HepG2 (cell line): ENCODE data around the gene CLASP1. TPM values are rescaled to one million over a fixed set of nuclear protein-coding genes. Genes with fewer than 3 reads are reported as not detected.
A peak's percentile ranks its signal among the peaks of the same experiment; 100 is the strongest.

Experiments used
- ATAC-seq: fragments of 200-7000 bp; cut with Tn5 transposase; 3 replicates; pipeline ENCODE4 v1.9.1; 2020; ENCODE audit warnings: mild to moderate bottlenecking, moderate library complexity
- BruUV-seq: library from RNA; stranded (reverse); fragments of 400-500 nt; replicated peaks from 2 replicates; lab custom pipeline; 2021; lab: Mats Ljungman, UMichigan
- CTCF ChIA-PET: fragments of 300-600 bp; formaldehyde crosslinking; extraction: SDS; loops from one replicate; lab custom pipeline; 2021; ENCODE audit warnings: low total read pairs, inconsistent platforms, low intra/inter-chr PET ratio; lab: Yijun Ruan, JAX
- POLR2A ChIA-PET: fragments of 350-600 bp; sonication (Branson Sonifier 250); formaldehyde crosslinking; loops from one replicate; lab custom pipeline; 2020; ENCODE audit warnings: antibody characterized with exemption, inconsistent platforms; lab: Yijun Ruan, JAX
- DNase-seq: peaks from one replicate; pipeline ENCODE4 v3.0.0-alpha.2; 2015; ENCODE audit warnings: low spot score
- FAIRE-seq: peaks from 3 replicates; lab custom pipeline; 2011; peaks lifted over from hg19 to GRCh38; lab: Jason Lieb, UNC
- H2AFZ ChIP-seq: one replicate; pipeline ENCODE4 v1.6.1; 2011; ENCODE audit warnings: low read length, inconsistent platforms
- H3K27ac ChIP-seq: fragments of 300-600 bp; 3 replicates; pipeline ENCODE4 v1.8.0; 2011; ENCODE audit warnings: mixed run types, mild to moderate bottlenecking, mixed read lengths, low read length, inconsistent platforms; ENCODE audit not compliant: insufficient read depth; ENCODE audit errors: extremely low read length
- H3K27me3 ChIP-seq, 2 experiments: fragments of 200-600 bp in 1 of 2; 2 replicates in 1 of 2; 3 replicates in 1 of 2; pipeline versions ENCODE4 v1.6.0 to v1.8.0; 2011; ENCODE audit warnings: low read length in 2 of 2, mild to moderate bottlenecking in 2 of 2, moderate library complexity in 2 of 2, inconsistent platforms in 1 of 2; ENCODE audit not compliant: insufficient read depth in 2 of 2, control insufficient read depth in 1 of 2
- H3K36me3 ChIP-seq, 2 experiments: fragments of 200-600 bp in 1 of 2; replicated peaks in 1 of 2; 2 replicates in 1 of 2; 3 replicates in 1 of 2; pipeline versions ENCODE4 v1.5.1 to v1.8.0; 2011; ENCODE audit warnings: low read length in 2 of 2, inconsistent platforms in 1 of 2; ENCODE audit not compliant: insufficient read depth in 2 of 2, control insufficient read depth in 1 of 2
- H3K4me1 ChIP-seq: 2 replicates; pipeline ENCODE4 v1.5.1; 2012; ENCODE audit warnings: low read length, inconsistent platforms; ENCODE audit not compliant: insufficient read depth
- H3K4me2 ChIP-seq: 2 replicates; pipeline ENCODE4 v1.6.0; 2011; ENCODE audit warnings: low read depth, low read length, inconsistent platforms
- H3K4me3 ChIP-seq, 3 experiments: fragments of 200-600 bp in 1 of 3; sonication (generic), shearing (Covaris generic) in 1 of 3; replicated peaks in 1 of 3; 2 replicates each; pipeline ENCODE4 v1.5.1; 2011 to 2016; ENCODE audit warnings: low read length in 3 of 3, inconsistent platforms in 2 of 3, low read depth in 2 of 3, mild to moderate bottlenecking in 2 of 3, control low read depth in 1 of 3, mixed read lengths in 1 of 3; ENCODE audit not compliant: insufficient read depth in 1 of 3
- H3K79me2 ChIP-seq: one replicate; pipeline ENCODE4 v1.6.1; 2011; ENCODE audit warnings: low read length, inconsistent platforms; ENCODE audit not compliant: insufficient read depth
- H3K9ac ChIP-seq: 2 replicates; pipeline ENCODE4 v1.6.0; 2011; ENCODE audit warnings: mild to moderate bottlenecking, low read depth, low read length, inconsistent platforms; ENCODE audit not compliant: insufficient read depth
- H3K9me3 ChIP-seq: 2 replicates; pipeline ENCODE4 v1.5.1; 2012; ENCODE audit warnings: mild to moderate bottlenecking, low read length
- H4K20me1 ChIP-seq: 2 replicates; pipeline ENCODE4 v1.6.0; 2011; ENCODE audit warnings: inconsistent platforms, mild to moderate bottlenecking, low read length, moderate library complexity; ENCODE audit not compliant: insufficient read depth
- AHDC1 ChIP-seq: sonication (generic); formaldehyde crosslinking; IDR thresholded peaks from 2 replicates; pipeline ENCODE4 v1.5.1; 2020; ENCODE audit warnings: mild to moderate bottlenecking, missing genetic modification reagents, borderline replicate concordance
- HDAC1 ChIP-seq: sonication (generic); formaldehyde crosslinking; IDR thresholded peaks from 2 replicates; pipeline ENCODE4 v1.5.1; 2020; ENCODE audit warnings: mild to moderate bottlenecking, missing genetic modification reagents
- NRL ChIP-seq: sonication (generic); formaldehyde crosslinking; IDR thresholded peaks from 2 replicates; pipeline ENCODE4 v1.5.0; 2020; ENCODE audit warnings: missing genetic modification reagents, mild to moderate bottlenecking, moderate library complexity, borderline replicate concordance
- PBX3 ChIP-seq: sonication (generic); formaldehyde crosslinking; IDR thresholded peaks from 2 replicates; pipeline ENCODE4 v1.8.1; 2023; ENCODE audit warnings: missing genetic modification reagents, inconsistent platforms, borderline replicate concordance
- PITX1 ChIP-seq: sonication (generic); formaldehyde crosslinking; IDR thresholded peaks from 2 replicates; pipeline ENCODE4 v1.5.1; 2020; ENCODE audit warnings: mild to moderate bottlenecking, missing genetic modification reagents
- STAT5B ChIP-seq: sonication (generic); formaldehyde crosslinking; IDR thresholded peaks from 2 replicates; pipeline ENCODE4 v1.4.0; 2020; ENCODE audit warnings: missing genetic modification reagents
- TGIF2 ChIP-seq: IDR thresholded peaks from 2 replicates; pipeline ENCODE4 v1.6.1; 2016; ENCODE audit warnings: control low read depth, missing compliant biosample characterization
- TSC22D2 ChIP-seq: sonication (generic); formaldehyde crosslinking; IDR thresholded peaks from 2 replicates; pipeline ENCODE4 v1.5.1; 2020; ENCODE audit warnings: missing genetic modification reagents, mild to moderate bottlenecking, borderline replicate concordance
- U2AF1 ChIP-seq: fragments of 200-400 bp; formaldehyde crosslinking; optimal IDR thresholded peaks from 2 replicates; pipeline ENCODE3; 2017; ENCODE audit warnings: mild to moderate bottlenecking, low read depth, low read length
- ZNF10 ChIP-seq: sonication (generic); formaldehyde crosslinking; IDR thresholded peaks from 2 replicates; pipeline ENCODE4 v1.4.0; 2020; ENCODE audit warnings: mild to moderate bottlenecking, low read depth, missing genetic modification reagents, borderline replicate concordance
- ZNF652 ChIP-seq: IDR thresholded peaks from 2 replicates; pipeline ENCODE4 v1.6.1; 2016; ENCODE audit warnings: low read depth, borderline replicate concordance
- WGBS: methylation state at CpG from one replicate; pipeline ENCODE4 v1.1.6; 2017; ENCODE audit warnings: low lambda C conversion rate; 5-methylcytosine and 5-hydroxymethylcytosine counted together
- in situ Hi-C: cut with HindIII; loops from 2 replicates; pipeline ENCODE4 v1.10.0; 2017; ENCODE audit warnings: low pct_unique_long_range_greater_than_20kb; ENCODE audit not compliant: extremely low pct_ligation_motif_present
- intact Hi-C: fragments of 100-400 bp; cut with micrococcal nuclease; formaldehyde crosslinking; loops from one replicate; pipeline ENCODE4 v1.10.0; 2022; ENCODE audit not compliant: unreplicated experiment
- polyA plus RNA-seq, 8 experiments: library from polyadenylated mRNA; depleted of rRNA in 3 of 8; stranded (reverse) in 7 of 8; unstranded in 1 of 8; fragments of >200 nt; fragmentation: Illumina TruSeq in 4 of 8; extraction: Trizol in 4 of 8; gene quantifications; 2 replicates each; pipeline versions ENCODE4 v1.2.1 to v1.2.3, GENCODE V29; 2011 to 2016; ENCODE audit warnings: low read depth in 4 of 8, missing spikeins in 1 of 8, mixed read lengths in 1 of 8; ENCODE audit not compliant: insufficient read depth in 1 of 8
- total RNA-seq, 5 experiments: library from RNA; depleted of rRNA; stranded (reverse); fragments of >200 nt; fragmentation: Illumina TruSeq; extraction: Trizol; gene quantifications; 2 replicates each; pipeline ENCODE4 v1.2.3, GENCODE V29; 2016; ENCODE audit warnings: low read depth in 1 of 5

CLASP1 gene
- total and polyA plus RNA-seq, 2 of the 13 experiments (the other 11 are each of a cell fraction or from before 2014, with no cell fraction given): 11.7 to 47.9 TPM

- TF ChIP-seq TSC22D2 (CRISPR knock-in tag): no peak
- TF ChIP-seq NRL: no peak
- TF ChIP-seq PITX1: no peak
- TF ChIP-seq STAT5B (CRISPR knock-in tag): no peak
- TF ChIP-seq HDAC1 (CRISPR knock-in tag): no peak
- TF ChIP-seq ZNF10: no peak
- in situ Hi-C loops: no loop called here
- WGBS: 93% methylated on average over 1 of the region's 1 CpG
- FAIRE-seq (no peak), DNase-seq (no peak), ATAC-seq (peak; percentile 21; the same call in 1 of the 3 replicates)
- no peaks in the 10 kb centered on the region for H3K27me3 ChIP-seq
- H3K4me2 ChIP-seq: no peak overlapping the region
- H4K20me1 ChIP-seq: no peaks in the 10 kb centered on the region; the same call in 1 of the 2 replicates
- H3K79me2 ChIP-seq: no peaks in the 10 kb centered on the region
- no peak overlapping the region for H3K9ac ChIP-seq
- no peak overlapping the region for H3K27ac ChIP-seq
- intact Hi-C loops: loop anchor here (2.0 kb wide), 1 partner anchor 116 kb away; no protein-coding TSS in a partner anchor
- H3K36me3 ChIP-seq: peaks cover 22 to 74% of the 10 kb centered on the region in 2 experiments
- no peak overlapping the region for H3K4me3 ChIP-seq
- ChIA-PET CTCF (no interaction called here), POLR2A (interaction anchor here (1.4 to 4.6 kb wide), 2 partner anchors 11 to 131 kb away, joined by 4 to 22 read pairs; partner anchors contain the start of gene RNU4ATAC)
- no TSS peak for BruUV-seq
- H3K4me1 ChIP-seq: no peaks in the 10 kb centered on the region
- no peaks in the 10 kb centered on the region for H3K9me3 ChIP-seq
- no peak overlapping the region for H2AFZ ChIP-seq
These were observed 130.1 kb downstream of the CLASP1 start for GRCh38 chr2:121519153-121519552.

GRCh38 chr2:121513597-121514333, 135.5 kb downstream of the CLASP1 start:
- intact Hi-C loops: loop anchor here (1.0 kb wide), 1 partner anchor 27 kb away; no protein-coding TSS in a partner anchor
- Histone ChIP-seq H3K4me3 (no peak overlapping the region), H3K9ac (no peak overlapping the region), H3K36me3 (peaks cover 18 to 52% of the 10 kb centered on the region in 2 experiments), H2AFZ (no peak overlapping the region), H4K20me1 (no peaks in the 10 kb centered on the region), H3K9me3 (no peaks in the 10 kb centered on the region), H3K4me2 (no peak overlapping the region), H3K4me1 (no peaks in the 10 kb centered on the region), H3K27me3 (no peaks in the 10 kb centered on the region), H3K27ac (no peak overlapping the region), H3K79me2 (no peaks in the 10 kb centered on the region)
- CTCF ChIA-PET: no interaction called here
- FAIRE-seq (no peak), ATAC-seq (no peak), DNase-seq (no peak)
- in situ Hi-C loops: no loop called here
- POLR2A ChIA-PET: no interaction called here
- no TSS peak for BruUV-seq
- 97% methylated on average over 3 of the region's 3 CpGs for WGBS
- no peak for TF ChIP-seq TGIF2 (CRISPR knock-in tag)
- peak; percentile 44; the same call in 1 of the 2 replicates for TF ChIP-seq ZNF652
- TF ChIP-seq PBX3 (CRISPR knock-in tag): no peak
- no peak for TF ChIP-seq AHDC1 (CRISPR knock-in tag)
- no peak for TF ChIP-seq U2AF1
